Retinal pigment epithelial cell (primary cell): ENCODE data around the gene TSPAN11.

Source experiments
- DNase-seq: peaks from one replicate; pipeline ENCODE4 v3.0.0-alpha.2; 2010; ENCODE audit warnings: low read depth
- H3K4me3 ChIP-seq: 2 replicates; pipeline ENCODE4 v1.5.1; 2011; ENCODE audit warnings: mild to moderate bottlenecking, low read length, control low read depth, moderate library complexity
- CTCF ChIP-seq: conservative IDR thresholded peaks from 2 replicates; pipeline ENCODE4 v1.5.1; 2011; ENCODE audit warnings: low read depth, low read length, control low read depth, inconsistent platforms

The TSPAN11 gene

GRCh38 chr12:30942936-30943335, 16.4 kb downstream of the TSPAN11 start:
- no peak for TF ChIP-seq CTCF
- H3K4me3 ChIP-seq: no peak overlapping the region
- no peak for DNase-seq

- no peak overlapping the region for H3K4me3 ChIP-seq
- DNase-seq: no peak
- no peak for TF ChIP-seq CTCF
These were observed 19.1 kb downstream of the TSPAN11 start for GRCh38 chr12:30945443-30946164.

- TF ChIP-seq CTCF: no peak
- no peak overlapping the region for H3K4me3 ChIP-seq
- DNase-seq: no peak
These were observed 25.5 kb downstream of the TSPAN11 start for GRCh38 chr12:30952015-30952414.

- no peak for TF ChIP-seq CTCF
- no peak overlapping the region for H3K4me3 ChIP-seq
- no peak for DNase-seq
These were observed 26.7 kb downstream of the TSPAN11 start for GRCh38 chr12:30953257-30953656.

- TF ChIP-seq CTCF: no peak
- no peak for DNase-seq
These were observed 27.6 kb downstream of the TSPAN11 start for GRCh38 chr12:30953951-30954751.

GRCh38 chr12:30955214-30955613, 28.7 kb downstream of the TSPAN11 start:
- DNase-seq: no peak
- H3K4me3 ChIP-seq: no peak overlapping the region
- TF ChIP-seq CTCF: no peak

More at GRCh38 chr12:30953951-30954751, 27.6 kb downstream of the TSPAN11 start:
- H3K4me3 ChIP-seq: no peak overlapping the region
